Inferior parietal cortex (tissue), 1 donor: ENCODE measurements around the gene RGS1.

ENCODE experiments used
- DNase-seq: peaks from one replicate; pipeline ENCODE4 v3.0.0-alpha.2; 2016; ENCODE audit errors: extremely low spot score

RGS1 gene

GRCh38 chr1:192620071-192620635 lies 44.6 kb downstream of the RGS1 start:
- no peak for DNase-seq

DNA sequence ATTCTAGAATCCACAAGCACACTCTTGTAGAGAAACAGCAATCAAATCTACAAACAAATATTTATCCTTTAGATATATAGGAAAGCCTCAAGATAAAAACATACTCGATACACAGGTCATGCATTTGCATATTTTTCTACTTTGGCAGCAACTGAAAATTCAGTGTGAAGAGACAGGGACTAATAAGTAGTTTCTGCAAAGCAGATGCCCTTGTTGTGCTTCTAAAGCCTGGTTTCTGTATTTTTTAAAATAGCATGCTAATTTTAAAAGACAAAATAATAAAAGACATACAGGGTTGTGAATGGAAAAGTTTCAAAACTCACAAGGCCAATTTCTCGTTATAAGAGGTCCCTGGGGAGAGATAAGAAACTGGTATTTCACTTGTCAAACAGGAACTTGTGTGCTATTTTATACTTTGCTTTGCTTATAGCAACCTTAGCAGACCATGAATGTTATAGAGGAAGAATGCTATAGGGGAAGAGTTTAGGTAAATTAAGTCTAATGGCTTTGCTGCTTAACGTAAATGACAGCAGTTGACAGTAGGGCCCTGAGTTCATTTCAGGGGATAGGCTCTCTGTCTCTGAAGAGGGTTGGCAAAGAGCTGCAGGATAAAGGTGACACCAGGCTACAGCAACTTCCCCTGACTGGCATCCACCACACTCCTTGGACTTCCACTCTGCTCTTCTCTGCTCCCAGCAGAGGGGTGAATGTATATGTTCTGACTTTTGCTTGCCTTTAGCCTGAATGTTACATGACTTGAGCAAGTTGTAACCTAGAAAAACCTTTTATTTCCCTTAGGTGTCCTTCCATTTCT lies 51.0 kb downstream of the RGS1 start:
- DNase-seq, result no peak

DNA sequence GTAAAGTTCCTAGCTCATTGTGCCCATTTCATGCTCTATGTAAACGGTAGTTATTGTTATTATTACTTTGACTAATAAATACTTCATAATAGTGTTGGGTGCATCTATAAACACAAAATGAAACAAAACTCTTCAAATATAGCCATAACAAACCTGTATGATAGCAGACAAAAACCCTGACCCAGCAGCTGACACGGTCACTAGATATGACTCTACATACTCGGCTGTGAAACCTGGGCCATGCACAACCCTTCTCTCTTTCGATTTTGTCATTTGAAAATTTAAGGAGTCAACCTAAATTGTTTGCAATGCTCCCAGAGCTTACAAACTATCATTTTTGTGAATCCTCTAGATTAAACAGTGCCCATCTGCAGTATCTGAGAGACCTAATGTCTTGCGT lies 52.3 kb downstream of the RGS1 start:
- no peak for DNase-seq

DNA sequence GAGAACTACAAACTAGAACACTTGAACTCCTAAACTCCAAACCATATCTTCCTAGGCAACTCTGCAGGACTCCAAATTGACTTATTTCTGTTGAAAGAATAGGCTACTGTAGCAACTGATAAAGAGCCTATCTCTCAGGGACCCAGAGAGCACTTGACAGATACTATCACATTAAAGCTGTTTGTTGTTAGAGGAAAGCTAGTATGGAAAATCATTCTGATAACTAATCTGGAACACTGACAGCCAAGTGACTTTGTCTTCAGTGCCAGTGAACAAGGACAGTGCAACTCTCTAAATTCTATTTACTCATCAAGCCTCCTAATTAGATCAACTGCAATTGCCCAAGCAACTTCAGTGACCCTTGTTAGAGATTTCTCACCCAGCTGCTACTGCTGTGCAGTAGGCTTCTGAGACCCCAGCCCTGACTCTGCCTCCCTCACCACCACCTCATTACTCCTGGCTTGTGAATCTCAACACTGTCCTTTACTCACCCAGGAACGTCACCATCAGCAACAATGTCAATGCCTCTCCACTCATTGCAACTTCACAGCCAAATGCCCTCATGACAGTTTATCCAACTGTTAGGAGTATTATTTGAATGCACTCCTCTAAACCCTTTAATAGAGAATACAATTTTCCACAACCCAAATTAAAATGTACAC lies 53.0 kb downstream of the RGS1 start:
- DNase-seq, result no peak

- DNase-seq, result no peak
Observed at GRCh38 chr1:192629612-192630011, 54.0 kb downstream of the RGS1 start.
